ENCODE measurements around the gene TTYH1.

Gene TTYH1

GRCh38 chr19:54426291-54426931 lies 11.1 kb downstream of the TTYH1 start:
- no peak for DNase-seq (ENCODE audit: low read depth)
- TF ChIP-seq CTCF (conservative IDR thresholded peaks at IDR 0.05; ENCODE audit: low read depth, low read length), result no peak

GRCh38 chr19:54427586-54427985 lies 12.3 kb downstream of the TTYH1 start:
- H3K4me3 ChIP-seq (ENCODE audit: low read length), result no peak overlapping the region
- no peak for DNase-seq (ENCODE audit: low read depth)
- TF ChIP-seq CTCF (conservative IDR thresholded peaks at IDR 0.05; ENCODE audit: low read depth, low read length), result no peak

More at GRCh38 chr19:54426291-54426931, 11.1 kb downstream of the TTYH1 start:
- H3K4me3 ChIP-seq (ENCODE audit: low read length), result no peak overlapping the region

- TF ChIP-seq CTCF (conservative IDR thresholded peaks at IDR 0.05; ENCODE audit: low read depth, low read length), result no peak
- DNase-seq (ENCODE audit: low read depth), result no peak
- no peak overlapping the region for H3K4me3 ChIP-seq (ENCODE audit: low read length)
Observed at GRCh38 chr19:54428323-54429175, 13.3 kb downstream of the TTYH1 start.

GRCh38 chr19:54429176-54429495 lies 13.9 kb downstream of the TTYH1 start:
- TF ChIP-seq CTCF (conservative IDR thresholded peaks at IDR 0.05; ENCODE audit: low read depth, low read length), result no peak
- no peak overlapping the region for H3K4me3 ChIP-seq (ENCODE audit: low read length)
- no peak for DNase-seq (ENCODE audit: low read depth)

- TF ChIP-seq CTCF (conservative IDR thresholded peaks at IDR 0.05; ENCODE audit: low read depth, low read length), result no peak
- no peak for DNase-seq (ENCODE audit: low read depth)
Observed at GRCh38 chr19:54429545-54430227, 14.4 kb downstream of the TTYH1 start.

GRCh38 chr19:54430306-54431254 lies 15.3 kb downstream of the TTYH1 start:
- no peak overlapping the region for H3K4me3 ChIP-seq (ENCODE audit: low read length)
- DNase-seq (ENCODE audit: low read depth), result no peak
- no peak for TF ChIP-seq CTCF (conservative IDR thresholded peaks at IDR 0.05; ENCODE audit: low read depth, low read length)

More at GRCh38 chr19:54429545-54430227, 14.4 kb downstream of the TTYH1 start:
- no peak overlapping the region for H3K4me3 ChIP-seq (ENCODE audit: low read length)
